Cardiac fibroblast (primary cell): ENCODE measurements around the gene SPACA9.
A peak's percentile ranks its signal among the peaks of the same experiment; 100 is the strongest.

ENCODE experiments used
- DNase-seq, 2 donors: peaks; one replicate each; pipeline versions ENCODE4 v3.0.0 to v3.0.0-alpha.2; 2010; ENCODE audit warnings: low read depth in 2 of 2
- H3K4me3 ChIP-seq, 2 donors: replicated peaks in 1 of 2; 1 replicate in 1 of 2; 2 replicates in 1 of 2; pipeline ENCODE4 v1.5.1; 2011; ENCODE audit warnings: low read depth in 2 of 2, low read length in 2 of 2, mild to moderate bottlenecking in 2 of 2, moderate library complexity in 1 of 2
- CTCF ChIP-seq: IDR thresholded peaks from one replicate; pipeline ENCODE4 v1.5.1; 2011; ENCODE audit warnings: low read depth, mild to moderate bottlenecking, low read length, inconsistent platforms

Gene SPACA9

GRCh38 chr9:132892400-132892799, 13.7 kb downstream of the SPACA9 start:
- no peak overlapping the region for H3K4me3 ChIP-seq
- TF ChIP-seq CTCF, result no peak
- no peak for DNase-seq

GRCh38 chr9:132894346-132894745, 15.6 kb downstream of the SPACA9 start:
- DNase-seq, result no peak
- no peak for TF ChIP-seq CTCF
- no peak overlapping the region for H3K4me3 ChIP-seq

- no peak for DNase-seq
- no peak for TF ChIP-seq CTCF
- no peak overlapping the region for H3K4me3 ChIP-seq
Observed at GRCh38 chr9:132894862-132895835, 16.5 kb downstream of the SPACA9 start.

GRCh38 chr9:132896264-132896663, 17.6 kb downstream of the SPACA9 start:
- DNase-seq, result no peak
- no peak for TF ChIP-seq CTCF
- H3K4me3 ChIP-seq, result no peak overlapping the region

GRCh38 chr9:132896906-132897305, 18.2 kb downstream of the SPACA9 start:
- no peak overlapping the region for H3K4me3 ChIP-seq
- TF ChIP-seq CTCF, result no peak
- peak; percentile 8 to 29 for DNase-seq

- no peak for DNase-seq
- no peak overlapping the region for H3K4me3 ChIP-seq
- no peak for TF ChIP-seq CTCF
Observed at GRCh38 chr9:132898051-132898450, 19.4 kb downstream of the SPACA9 start.
